Measurements from ENCODE around the gene OTOF. TPM values are rescaled to one million over a fixed set of nuclear protein-coding genes. Genes with fewer than 3 reads are reported as not detected.

The OTOF gene
- total and polyA plus RNA-seq, 8 donors = 0.07 to 0.26 (median 0.12) TPM; not detected in 1

DNA sequence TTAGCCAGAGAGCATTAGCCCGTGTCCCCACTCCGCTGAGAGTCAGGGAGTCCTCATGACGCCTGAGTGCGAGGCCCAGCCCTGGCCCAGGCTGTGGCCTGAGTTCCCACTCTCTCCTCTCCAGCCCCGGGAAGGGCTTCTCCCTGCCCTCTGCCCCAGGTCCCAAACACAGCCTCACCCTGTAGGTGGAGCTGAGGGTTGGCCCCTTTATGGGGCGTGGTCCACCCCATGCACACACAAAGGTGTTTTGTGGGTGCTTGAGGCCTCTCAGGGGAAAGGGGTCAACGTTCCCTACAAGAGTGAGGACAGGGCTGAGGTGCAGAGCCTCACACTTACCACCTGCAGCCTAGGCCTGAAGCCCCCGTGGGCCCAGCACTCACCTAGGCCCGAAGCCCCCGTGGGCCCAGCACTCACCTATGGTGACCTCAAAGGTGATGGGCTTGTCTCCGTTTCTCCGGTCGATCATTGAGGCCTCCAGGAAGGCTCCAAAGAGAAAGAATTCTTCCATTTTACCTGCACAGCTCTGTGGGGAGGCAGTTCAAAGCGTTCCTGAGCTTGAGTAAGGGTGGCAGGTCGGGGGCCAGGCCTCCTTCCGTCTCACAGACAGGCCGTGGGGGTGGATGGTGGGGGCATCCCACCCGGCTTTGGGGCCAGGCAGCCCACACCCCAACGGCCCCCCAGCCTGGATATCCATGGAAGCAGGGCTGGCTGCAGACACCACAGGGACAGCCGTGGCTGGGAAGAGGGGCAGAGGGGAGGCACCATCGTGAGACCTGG is 2.1 kb upstream of the OTOF start:
- FAIRE-seq (no peak), DNase-seq (peak in 1 of 6 donors; percentile 60), ATAC-seq (no peak)
- Histone ChIP-seq H3K27ac (no peak overlapping the region), H3K4me3 (no peak overlapping the region), H3K4me1 (peaks cover 8 to 15% (median 11%) of the 10 kb centered on the region in 3 donors), H3K36me3 (no peaks in the 10 kb centered on the region), H3K9me3 (no peaks in the 10 kb centered on the region), H3K27me3 (no peaks in the 10 kb centered on the region)
- TF ChIP-seq, protein P1, sequence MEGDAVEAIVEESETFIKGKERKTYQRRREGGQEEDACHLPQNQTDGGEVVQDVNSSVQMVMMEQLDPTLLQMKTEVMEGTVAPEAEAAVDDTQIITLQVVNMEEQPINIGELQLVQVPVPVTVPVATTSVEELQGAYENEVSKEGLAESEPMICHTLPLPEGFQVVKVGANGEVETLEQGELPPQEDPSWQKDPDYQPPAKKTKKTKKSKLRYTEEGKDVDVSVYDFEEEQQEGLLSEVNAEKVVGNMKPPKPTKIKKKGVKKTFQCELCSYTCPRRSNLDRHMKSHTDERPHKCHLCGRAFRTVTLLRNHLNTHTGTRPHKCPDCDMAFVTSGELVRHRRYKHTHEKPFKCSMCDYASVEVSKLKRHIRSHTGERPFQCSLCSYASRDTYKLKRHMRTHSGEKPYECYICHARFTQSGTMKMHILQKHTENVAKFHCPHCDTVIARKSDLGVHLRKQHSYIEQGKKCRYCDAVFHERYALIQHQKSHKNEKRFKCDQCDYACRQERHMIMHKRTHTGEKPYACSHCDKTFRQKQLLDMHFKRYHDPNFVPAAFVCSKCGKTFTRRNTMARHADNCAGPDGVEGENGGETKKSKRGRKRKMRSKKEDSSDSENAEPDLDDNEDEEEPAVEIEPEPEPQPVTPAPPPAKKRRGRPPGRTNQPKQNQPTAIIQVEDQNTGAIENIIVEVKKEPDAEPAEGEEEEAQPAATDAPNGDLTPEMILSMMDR (IDR thresholded peaks at IDR 0.05) = no peak
- 88 to 93% methylated on average over 21 of the region's 21 CpGs for WGBS, 2 donors
- intact Hi-C loops (cut with DNase I) = no loop called here

DNA sequence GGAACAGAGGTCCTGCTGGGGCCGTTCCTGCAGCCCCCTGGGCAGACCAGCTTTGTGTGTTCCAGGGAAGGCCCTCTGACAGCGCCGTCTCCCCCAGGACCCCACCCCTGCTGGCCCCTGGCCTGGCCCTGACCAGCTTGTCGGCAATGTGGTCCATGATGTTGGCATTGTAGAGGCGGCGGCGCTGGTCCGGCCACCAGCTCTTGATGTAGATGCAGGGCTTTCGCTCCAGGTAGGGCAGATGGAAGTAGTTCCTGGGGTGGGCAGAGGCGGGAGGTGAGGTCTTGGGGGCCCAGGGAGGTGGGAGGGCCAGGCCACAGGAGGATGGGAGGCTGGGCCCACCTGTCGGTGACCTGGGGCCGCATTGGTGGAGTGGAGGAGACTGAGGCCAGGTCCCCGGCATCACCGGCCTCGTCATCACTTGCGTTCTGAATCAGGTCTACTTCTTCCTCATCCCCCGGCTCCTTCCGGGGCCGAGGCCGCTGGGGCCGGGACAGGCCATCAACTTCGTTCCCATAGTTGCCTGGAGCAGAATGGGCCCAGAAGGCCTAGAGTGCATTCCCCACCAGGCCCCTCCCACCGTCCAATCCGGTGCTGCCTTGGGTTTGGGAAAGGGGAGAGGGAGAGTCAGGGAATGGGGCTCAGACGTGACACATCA is 1.3 kb upstream of the OTOF start:
- Histone ChIP-seq H3K4me3 (no peak overlapping the region), H3K27ac (no peak overlapping the region), H3K36me3 (no peaks in the 10 kb centered on the region), H3K9me3 (no peaks in the 10 kb centered on the region), H3K4me1 (peaks cover 7 to 10% (median 7%) of the 10 kb centered on the region in 3 donors), H3K27me3 (no peaks in the 10 kb centered on the region)
- FAIRE-seq (no peak), DNase-seq (peak in 1 of 6 donors; percentile 67), ATAC-seq (no peak)
- intact Hi-C loops (cut with DNase I) = no loop called here
- WGBS, 2 donors = 94 to 98% methylated on average over 25 of the region's 25 CpGs
- TF ChIP-seq, protein P1 (IDR thresholded peaks at IDR 0.05) = no peak

DNA sequence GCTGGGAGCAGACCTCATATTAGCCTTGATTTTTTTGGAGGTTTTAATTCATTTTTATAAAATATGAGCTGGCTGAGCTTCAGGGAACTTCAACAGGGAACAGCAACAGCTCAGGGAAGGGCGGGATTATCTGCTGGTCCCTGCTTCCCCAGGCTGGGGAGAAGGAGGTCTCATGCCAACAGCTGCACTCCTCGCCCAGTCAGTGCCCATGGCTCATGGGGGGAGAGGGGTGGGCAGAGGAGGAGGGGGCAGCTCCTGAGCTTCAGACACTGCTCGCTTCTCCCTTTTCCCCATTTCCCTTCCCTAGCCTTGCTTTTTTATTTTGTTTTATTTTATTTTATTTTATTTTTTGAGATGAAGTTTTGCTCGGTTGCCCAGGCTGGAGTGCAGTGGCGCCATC is 442 bp upstream of the OTOF start:
- FAIRE-seq = no peak
- intact Hi-C loops (cut with DNase I) = no loop called here
- Histone ChIP-seq H3K27ac (no peak overlapping the region), H3K36me3 (no peaks in the 10 kb centered on the region), H3K9me3 (no peaks in the 10 kb centered on the region), H3K27me3 (no peaks in the 10 kb centered on the region), H3K4me3 (no peak overlapping the region), H3K4me1 (peaks cover 0 to 3% (median 1%) of the 10 kb centered on the region in 3 donors)
- ATAC-seq = no peak
- peak in 1 of 6 donors; percentile 16 for DNase-seq
- WGBS, 2 donors = 92% methylated on average over 4 to 5 of the region's 5 CpGs
- TF ChIP-seq, protein P1 (IDR thresholded peaks at IDR 0.05) = no peak

DNA sequence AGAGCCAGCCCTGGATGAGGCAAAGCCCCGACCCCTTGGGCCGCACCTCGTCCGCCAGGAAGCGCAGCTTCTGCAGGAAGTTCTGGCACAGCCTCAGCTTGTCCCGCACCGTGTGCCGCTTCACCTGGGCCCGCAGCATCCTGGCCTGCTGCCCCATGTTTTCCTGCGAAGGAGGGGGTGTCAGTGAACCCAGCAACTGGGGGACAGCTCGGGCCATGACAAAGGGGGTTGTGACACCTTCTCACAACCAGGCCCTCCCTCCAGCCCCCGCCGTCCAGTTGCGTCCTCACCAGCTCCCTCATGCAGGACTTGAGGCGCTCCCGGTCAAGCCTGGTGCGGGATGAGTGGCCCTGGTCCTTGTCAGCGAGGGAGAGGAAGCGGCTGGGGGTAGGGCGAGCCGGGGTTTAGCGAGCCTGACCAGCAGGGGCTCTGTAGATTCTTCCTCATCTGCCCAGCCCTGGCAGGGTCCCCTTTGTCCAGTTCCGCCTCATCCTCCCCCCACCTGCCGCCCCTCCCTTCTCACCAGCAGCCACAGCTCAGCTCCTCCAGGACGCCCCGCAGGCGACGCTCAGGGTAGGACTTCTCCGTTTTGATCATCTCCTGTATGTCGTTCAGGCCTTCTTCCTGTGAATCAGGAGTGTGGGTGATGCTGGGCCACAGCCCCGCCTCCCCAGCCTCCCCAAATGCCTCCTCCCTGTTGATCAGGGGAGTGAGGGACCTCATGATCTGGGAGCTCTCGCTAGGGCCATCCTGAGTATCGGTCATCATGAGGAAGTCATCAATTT is 606 bp downstream of the OTOF start:
- no peaks in the 10 kb centered on the region for H3K9me3 ChIP-seq
- ATAC-seq = no peak
- TF ChIP-seq, protein P1 (IDR thresholded peaks at IDR 0.05) = no peak
- no peaks in the 10 kb centered on the region for H3K27me3 ChIP-seq
- H3K4me3 ChIP-seq = no peak overlapping the region
- no peak overlapping the region for H3K27ac ChIP-seq
- 82 to 85% methylated on average over 33 of the region's 33 CpGs for WGBS, 2 donors
- intact Hi-C loops (cut with DNase I) = no loop called here
- DNase-seq = peak in 1 of 6 donors; percentile 55
- no peak for FAIRE-seq
- no peaks in the 10 kb centered on the region for H3K36me3 ChIP-seq
- H3K4me1 ChIP-seq = no peaks in the 10 kb centered on the region

Data from pancreas (tissue), 10 donors.